IMR-90 (cell line): ENCODE data around the gene DPH3. TPM values are rescaled to one million over a fixed set of nuclear protein-coding genes. Genes with fewer than 3 reads are reported as not detected.

Experiments used
- ATAC-seq: fragments of 200-7000 bp; cut with Tn5 transposase; 2 replicates; pipeline ENCODE4 v1.9.1; 2020; ENCODE audit warnings: low read depth, mild to moderate bottlenecking, moderate library complexity
- BruUV-seq: library from RNA; stranded (reverse); fragments of 400-500 nt; replicated peaks from 2 replicates; lab custom pipeline; 2021; lab: Mats Ljungman, UMichigan
- CTCF ChIA-PET: fragments of 300-600 bp; formaldehyde crosslinking; extraction: SDS; loops from one replicate; lab custom pipeline; 2021; ENCODE audit warnings: antibody characterized with exemption; lab: Yijun Ruan, JAX
- POLR2A ChIA-PET: fragments of 300-600 bp; sonication (Branson Sonifier 250); formaldehyde crosslinking; loops from one replicate; lab custom pipeline; 2022; ENCODE audit warnings: antibody characterized with exemption; ENCODE audit not compliant: unreplicated experiment; lab: Charles Lee
- DNase-seq: peaks from one replicate; pipeline ENCODE4 v3.0.0; 2013
- H2AFZ ChIP-seq: replicated peaks from 2 replicates; pipeline ENCODE3; 2013; ENCODE audit warnings: low read length, mild to moderate bottlenecking; ENCODE audit not compliant: poor library complexity
- H2AK5ac ChIP-seq: 2 replicates; pipeline ENCODE4 v1.6.1; 2013; ENCODE audit warnings: low read depth, low read length, inconsistent platforms
- H2AK9ac ChIP-seq: replicated peaks from 2 replicates; pipeline ENCODE3; 2013; ENCODE audit warnings: mild to moderate bottlenecking, low read depth, low read length, moderate library complexity; ENCODE audit not compliant: poor library complexity
- H2BK120ac ChIP-seq: 2 replicates; pipeline ENCODE4 v1.6.1; 2013; ENCODE audit warnings: low read depth, low read length, inconsistent platforms
- H2BK15ac ChIP-seq: 3 replicates; pipeline ENCODE4 v1.6.1; 2013; ENCODE audit warnings: low read depth, low read length, inconsistent platforms
- H2BK20ac ChIP-seq: 2 replicates; pipeline ENCODE4 v1.6.1; 2013; ENCODE audit warnings: low read depth, mild to moderate bottlenecking, inconsistent platforms, low read length, moderate library complexity
- H2BK5ac ChIP-seq: 2 replicates; pipeline ENCODE4 v1.6.1; 2013; ENCODE audit warnings: mild to moderate bottlenecking, low read depth, low read length, inconsistent platforms; ENCODE audit not compliant: poor library complexity, severe bottlenecking
- H3K14ac ChIP-seq: replicated peaks from 2 replicates; pipeline ENCODE4 v1.6.1; 2013; ENCODE audit warnings: low read depth, low read length, inconsistent platforms
- H3K18ac ChIP-seq: 2 replicates; pipeline ENCODE4 v1.6.1; 2013; ENCODE audit warnings: low read depth, low read length, control low read depth
- H3K23ac ChIP-seq: 2 replicates; pipeline ENCODE4 v1.6.1; 2013; ENCODE audit warnings: low read depth, low read length, inconsistent platforms
- H3K27ac ChIP-seq: 2 replicates; pipeline ENCODE4 v1.5.1; 2013; ENCODE audit warnings: mild to moderate bottlenecking, control low read depth, low read length; ENCODE audit not compliant: insufficient read depth
- H3K27me3 ChIP-seq: 2 replicates; pipeline ENCODE4 v1.6.1; 2013; ENCODE audit warnings: low read length; ENCODE audit not compliant: control insufficient read depth, insufficient read depth
- H3K36me3 ChIP-seq: 2 replicates; pipeline ENCODE4 v1.6.1; 2013; ENCODE audit warnings: low read length, mixed read lengths; ENCODE audit not compliant: control insufficient read depth, insufficient read depth
- H3K4ac ChIP-seq: 2 replicates; pipeline ENCODE4 v1.6.1; 2013; ENCODE audit warnings: low read depth, low read length, inconsistent platforms
- H3K4me1 ChIP-seq: 2 replicates; pipeline ENCODE4 v1.6.1; 2013; ENCODE audit warnings: low read length, mixed read lengths; ENCODE audit not compliant: control insufficient read depth, insufficient read depth
- H3K4me2 ChIP-seq: 2 replicates; pipeline ENCODE4 v1.6.1; 2013; ENCODE audit warnings: low read depth, mild to moderate bottlenecking, control low read depth, low read length, moderate library complexity
- H3K4me3 ChIP-seq: 2 replicates; pipeline ENCODE4 v1.5.1; 2013; ENCODE audit warnings: low read depth, mild to moderate bottlenecking, control low read depth, low read length, moderate library complexity; ENCODE audit not compliant: insufficient read depth
- H3K56ac ChIP-seq: 2 replicates; pipeline ENCODE4 v1.6.1; 2013; ENCODE audit warnings: low read length, inconsistent platforms; ENCODE audit not compliant: insufficient read depth; ENCODE audit errors: extremely low read depth
- H3K79me1 ChIP-seq, 2 experiments: 2 replicates each; pipeline ENCODE4 v1.6.1; 2013; ENCODE audit warnings: low read length in 2 of 2, inconsistent platforms in 1 of 2, low read depth in 1 of 2
- H3K9ac ChIP-seq: 2 replicates; pipeline ENCODE4 v1.6.1; 2013; ENCODE audit warnings: low read depth, low read length, control low read depth
- H3K9me1 ChIP-seq: 2 replicates; pipeline ENCODE4 v1.6.1; 2013; ENCODE audit warnings: low read length, inconsistent platforms; ENCODE audit not compliant: insufficient read depth
- H3K9me3 ChIP-seq: 2 replicates; pipeline ENCODE4 v1.6.1; 2013; ENCODE audit warnings: low read length; ENCODE audit not compliant: control insufficient read depth, insufficient read depth
- H4K20me1 ChIP-seq: 2 replicates; pipeline ENCODE4 v1.6.1; 2013; ENCODE audit warnings: low read length, inconsistent platforms; ENCODE audit not compliant: insufficient read depth
- H4K5ac ChIP-seq: 2 replicates; pipeline ENCODE4 v1.6.1; 2013; ENCODE audit warnings: mild to moderate bottlenecking, low read depth, low read length, control low read depth
- H4K8ac ChIP-seq, 2 experiments: 2 replicates each; pipeline ENCODE4 v1.6.1; 2013; ENCODE audit warnings: low read depth in 2 of 2, low read length in 2 of 2, control low read depth in 1 of 2, inconsistent platforms in 1 of 2
- H4K91ac ChIP-seq: 2 replicates; pipeline ENCODE4 v1.6.1; 2013; ENCODE audit warnings: low read depth, low read length, inconsistent platforms; ENCODE audit not compliant: insufficient read depth
- BHLHE40 ChIP-seq: fragments of 150-350 bp; IDR thresholded peaks from 2 replicates; pipeline ENCODE4 v1.6.1; 2016; ENCODE audit warnings: mild to moderate bottlenecking, low read depth, low read length
- CEBPB ChIP-seq: IDR thresholded peaks from 2 replicates; pipeline ENCODE4 v1.6.1; 2012; ENCODE audit warnings: low read depth, low read length, improper control_type of control experiment
- FOS ChIP-seq: fragments of 150-350 bp; IDR thresholded peaks from 2 replicates; pipeline ENCODE4 v1.6.1; 2016; ENCODE audit warnings: low read depth, low read length
- MAFK ChIP-seq: IDR thresholded peaks from 2 replicates; pipeline ENCODE4 v1.6.1; 2012; ENCODE audit warnings: low read depth, low read length, improper control_type of control experiment
- NFE2L2 ChIP-seq: fragments of 150-350 bp; IDR thresholded peaks from 2 replicates; pipeline ENCODE4 v1.6.1; 2016; ENCODE audit warnings: low read depth, mild to moderate bottlenecking, low read length
- RAD21 ChIP-seq: IDR thresholded peaks from 2 replicates; pipeline ENCODE4 v1.6.1; 2012; ENCODE audit warnings: low read length, improper control_type of control experiment
- SMC3 ChIP-seq: fragments of 150-350 bp; IDR thresholded peaks from 2 replicates; pipeline ENCODE4 v1.6.1; 2016; ENCODE audit warnings: low read depth, mild to moderate bottlenecking, antibody characterized with exemption, low read length, moderate library complexity
- WGBS, 2 experiments: methylation state at CpG; one replicate each; pipeline versions ENCODE4 v1.1.5 to v1.1.7; 2013; ENCODE audit warnings: missing lambda C conversion rate in 2 of 2; ENCODE audit not compliant: insufficient read length in 1 of 2; ENCODE audit errors: extremely low coverage in 2 of 2; 5-methylcytosine and 5-hydroxymethylcytosine counted together
- dilution Hi-C: fragments of 300-500 bp; cut with HindIII; formaldehyde crosslinking; loops from one replicate; pipeline ENCODE4 v1.14.3; 2018; ENCODE audit warnings: low sequenced_read_pairs; ENCODE audit not compliant: unreplicated experiment
- in situ Hi-C: fragments of 300-500 bp; cut with MboI; formaldehyde crosslinking; loops from 3 replicates; pipeline ENCODE4 v1.14.3; 2019; ENCODE audit warnings: low sequenced_read_pairs, inconsistent platforms, mixed read lengths
- intact Hi-C: fragments of 100-400 bp; cut with micrococcal nuclease; formaldehyde crosslinking; loops from 2 replicates; pipeline ENCODE4 v1.10.0; 2022
- polyA plus RNA-seq, 3 experiments: library from polyadenylated mRNA; depleted of rRNA; stranded (reverse); fragments of >200 nt; gene quantifications; 2 replicates each; pipeline ENCODE4 v1.2.3, GENCODE V29; 2012; ENCODE audit warnings: low replicate concordance in 1 of 3
- total RNA-seq: library from RNA; depleted of rRNA; stranded (reverse); fragments of >200 nt; gene quantifications from 2 replicates; pipeline ENCODE4 v1.2.3, GENCODE V29; 2012

Gene DPH3
- total and polyA plus RNA-seq, 2 of the 4 experiments (the other 2 are of a cell fraction), result 12.9 to 32.1 TPM

DNA sequence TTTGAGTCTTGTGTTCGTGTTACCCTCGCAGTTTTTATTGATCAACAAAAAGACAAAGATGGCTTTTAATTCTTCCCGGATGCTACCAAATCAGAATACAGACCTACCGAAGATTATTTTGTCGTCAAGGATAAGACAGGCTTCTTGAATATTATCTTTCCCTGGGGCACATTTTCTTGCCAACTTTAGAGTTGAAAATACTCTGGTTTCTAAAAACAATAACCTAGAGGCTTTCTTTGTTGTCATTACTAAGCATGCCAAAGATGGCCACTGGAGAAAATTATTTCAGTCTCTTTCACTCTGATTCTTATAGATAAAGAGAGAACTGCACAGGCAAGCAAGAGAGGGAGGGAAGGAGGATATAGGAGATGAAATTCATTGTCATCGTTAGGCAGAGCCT lies 34.1 kb upstream of the DPH3 start:
- Histone ChIP-seq H3K79me1 (no peaks in the 10 kb centered on the region), H3K9me1 (no peaks in the 10 kb centered on the region; the same call in 1 of the 2 replicates), H4K8ac (no peak overlapping the region), H3K4me1 (peaks cover 2% of the 10 kb centered on the region; the same call in 1 of the 2 replicates), H3K4ac (no peak overlapping the region), H4K91ac (no peak overlapping the region), H3K36me3 (peaks cover 6% of the 10 kb centered on the region; the same call in 1 of the 2 replicates), H3K4me3 (no peak overlapping the region), H2BK120ac (no peak overlapping the region), H3K14ac (no peak overlapping the region), H2AFZ (no peak overlapping the region), H3K9ac (no peak overlapping the region), H3K4me2 (no peak overlapping the region), H4K5ac (no peak overlapping the region), H2BK15ac (no peak overlapping the region), H3K18ac (no peak overlapping the region), H2AK5ac (no peak overlapping the region), H3K27ac (no peak overlapping the region), H3K9me3 (no peaks in the 10 kb centered on the region), H3K23ac (no peak overlapping the region), H3K56ac (no peak overlapping the region), H2AK9ac (no peak overlapping the region), H3K27me3 (no peaks in the 10 kb centered on the region), H2BK20ac (no peak overlapping the region), H2BK5ac (no peak overlapping the region), H4K20me1 (no peaks in the 10 kb centered on the region)
- CTCF ChIA-PET, result no interaction called here
- in situ Hi-C loops, result loop anchor here (25.0 kb wide), 3 partner anchors 588 to 938 kb away; partner anchors contain the start of gene PLCL2
- POLR2A ChIA-PET, result no interaction called here
- TF ChIP-seq FOS, result no peak
- no peak for TF ChIP-seq CEBPB
- TF ChIP-seq NFE2L2, result no peak
- no peak for TF ChIP-seq MAFK
- TF ChIP-seq BHLHE40, result no peak
- no peak for TF ChIP-seq SMC3
- TF ChIP-seq RAD21, result no peak
- ATAC-seq, result no peak
- 96% methylated on average over 3 of the region's 6 CpGs; no CpG with 5 or more reads in 1 of the 2 experiments for WGBS, 2 experiments
- dilution Hi-C loops, result loop anchor here (25.0 kb wide), 1 partner anchor 238 kb away; no protein-coding TSS in a partner anchor
- intact Hi-C loops, result no loop called here
- BruUV-seq, result no TSS peak
- DNase-seq, result no peak
